ENCODE data around the gene SPATS2L. TPM values are rescaled to one million over a fixed set of nuclear protein-coding genes. Genes with fewer than 3 reads are reported as not detected.
A peak's percentile ranks its signal among the peaks of the same experiment; 100 is the strongest.

Gene SPATS2L
- total RNA-seq, 4 donors from 2014 or later: 33.4 to 236 (median 159) TPM

- no peak for DNase-seq
- H3K4me3 ChIP-seq: no peak overlapping the region
- H3K4me1 ChIP-seq: peaks cover 0 to 11% (median 4%) of the 10 kb centered on the region in 4 donors
- in situ Hi-C loops (cut with MboI; ENCODE audit: low pct_ligation_motif_present in 1 of 4, low pct_unique_long_range_greater_than_20kb in 1 of 4, low sequenced_read_pairs in 3 of 4) (loop anchor here in 2 of 4 donors (10.0 to 25.0 kb wide), 4 partner anchors 109 to 559 kb away; partner anchors contain the start of gene CLK1 (in 1 of the 2)), intact Hi-C loops (cut with DNase I; ENCODE audit: low total_unique reads) (loop anchor here (10.0 kb wide), 2 partner anchors 72 to 172 kb away; no protein-coding TSS in a partner anchor)
- no peaks in the 10 kb centered on the region for H3K36me3 ChIP-seq
- H3K27me3 ChIP-seq: no peaks in the 10 kb centered on the region
- WGBS, 2 donors (ENCODE audit: low coverage in 1 of 2): 68 to 70% methylated on average over 4 to 9 of the region's 9 CpGs
- H3K27ac ChIP-seq: no peak overlapping the region
- H3K9me3 ChIP-seq: no peaks in the 10 kb centered on the region
- no peak for TF ChIP-seq POLR2AphosphoS5 (IDR thresholded peaks at IDR 0.05)
- TF ChIP-seq EP300 (IDR thresholded peaks at IDR 0.05; ENCODE audit: low read depth): no peak
- no peak for TF ChIP-seq POLR2A (IDR thresholded peaks at IDR 0.05)
- TF ChIP-seq CTCF (IDR thresholded peaks at IDR 0.05): no peak
Observed at GRCh38 chr2:200302940-200303727, 3.4 kb upstream of the SPATS2L start.

GRCh38 chr2:200305797-200306195 lies 697 bp upstream of the SPATS2L start:
- Histone ChIP-seq H3K4me3 (peak overlapping the region; percentile 65 to 96 (median 90)), H3K4me1 (peaks cover 0 to 28% (median 12%) of the 10 kb centered on the region in 4 donors), H3K27me3 (no peaks in the 10 kb centered on the region), H3K36me3 (no peaks in the 10 kb centered on the region), H3K27ac (peak overlapping the region; percentile 93 to 97 (median 96)), H3K9me3 (no peaks in the 10 kb centered on the region)
- peak; percentile 31 for DNase-seq
- intact Hi-C loops (cut with DNase I; ENCODE audit: low total_unique reads): loop anchor here (10.0 kb wide), 2 partner anchors 69 to 169 kb away; no protein-coding TSS in a partner anchor
- in situ Hi-C loops (cut with MboI; ENCODE audit: low pct_ligation_motif_present in 1 of 4, low pct_unique_long_range_greater_than_20kb in 1 of 4, low sequenced_read_pairs in 3 of 4): loop anchor here in 2 of 4 donors (10.0 to 25.0 kb wide), 4 partner anchors 107 to 557 kb away; partner anchors contain the start of gene CLK1 (in 1 of the 2)
- no peak for TF ChIP-seq EP300 (IDR thresholded peaks at IDR 0.05; ENCODE audit: low read depth)
- peak in 2 of 5 experiments; percentile 14 to 41 for TF ChIP-seq CTCF (IDR thresholded peaks at IDR 0.05)
- no peak for TF ChIP-seq POLR2A (IDR thresholded peaks at IDR 0.05)
- TF ChIP-seq POLR2AphosphoS5 (IDR thresholded peaks at IDR 0.05): no peak
- WGBS, 2 donors (ENCODE audit: low coverage in 1 of 2): 0 to 3% methylated on average over 10 to 14 of the region's 14 CpGs

GRCh38 chr2:200306931-200307723 lies 634 bp downstream of the SPATS2L start:
- Histone ChIP-seq H3K27me3 (no peaks in the 10 kb centered on the region), H3K36me3 (no peaks in the 10 kb centered on the region), H3K4me1 (peaks cover 0 to 40% (median 16%) of the 10 kb centered on the region in 4 donors), H3K27ac (peak overlapping the region; percentile 93 to 97 (median 96)), H3K9me3 (no peaks in the 10 kb centered on the region), H3K4me3 (peak overlapping the region; percentile 70 to 96 (median 90))
- peak; percentile 52 for DNase-seq
- intact Hi-C loops (cut with DNase I; ENCODE audit: low total_unique reads): loop anchor here (10.0 kb wide), 2 partner anchors 68 to 168 kb away; no protein-coding TSS in a partner anchor
- WGBS, 2 donors (ENCODE audit: low coverage in 1 of 2): 0% methylated on average over 50 of the region's 120 CpGs; no CpG with 5 or more reads in 1 of the 2 donors
- TF ChIP-seq CTCF (IDR thresholded peaks at IDR 0.05) (no peak), POLR2A (IDR thresholded peaks at IDR 0.05) (no peak), POLR2AphosphoS5 (IDR thresholded peaks at IDR 0.05) (no peak), EP300 (IDR thresholded peaks at IDR 0.05; ENCODE audit: low read depth) (no peak)
- in situ Hi-C loops (cut with MboI; ENCODE audit: low pct_ligation_motif_present in 1 of 4, low pct_unique_long_range_greater_than_20kb in 1 of 4, low sequenced_read_pairs in 3 of 4): loop anchor here in 2 of 4 donors (10.0 to 25.0 kb wide), 4 partner anchors 105 to 555 kb away; partner anchors contain the start of gene CLK1 (in 1 of the 2)
